ENCODE results near the gene SAG. TPM values are rescaled to one million over a fixed set of nuclear protein-coding genes. Genes with fewer than 3 reads are reported as not detected.

SAG gene
- polyA plus RNA-seq, 1 donor = 0.36 TPM

- Histone ChIP-seq H3K9me3 (ENCODE audit: control insufficient read depth, low read depth, low read length) (no peaks in the 10 kb centered on the region), H3K36me3 (ENCODE audit: control insufficient read depth, insufficient read depth, low read length) (no peaks in the 10 kb centered on the region), H3K27me3 (ENCODE audit: control insufficient read depth, insufficient read depth, low read length) (no peaks in the 10 kb centered on the region), H3K27ac (ENCODE audit: low read length) (peak within 1 kb of the TSS; percentile 41), H3K4me1 (ENCODE audit: control insufficient read depth, insufficient read depth, low read length) (peaks cover 36% of the 10 kb centered on the region), H3K4me3 (ENCODE audit: low read length) (peak within 1 kb of the TSS; percentile 67)
- WGBS (ENCODE audit: insufficient coverage, low lambda C conversion rate) = no CpG with 5 or more reads among the region's 56 CpGs
- DNase-seq = peak in 1 of 2 donors; percentile 77
Measured at GRCh38 chr2:233353769-233354499, 46.3 kb downstream of the SAG start, which contains the start of gene DGKD. DGKD (plus strand) TSS chr2:233354494; CDS start chr2:233354519, 25 bp downstream.

- DNase-seq = no peak
- H3K27ac ChIP-seq (ENCODE audit: low read length) = no peak overlapping the region
- no peaks in the 10 kb centered on the region for H3K36me3 ChIP-seq (ENCODE audit: control insufficient read depth, insufficient read depth, low read length)
- H3K4me3 ChIP-seq (ENCODE audit: low read length) = peak overlapping the region; percentile 35
- no peaks in the 10 kb centered on the region for H3K27me3 ChIP-seq (ENCODE audit: control insufficient read depth, insufficient read depth, low read length)
- peaks cover 30% of the 10 kb centered on the region for H3K4me1 ChIP-seq (ENCODE audit: control insufficient read depth, insufficient read depth, low read length)
- H3K9me3 ChIP-seq (ENCODE audit: control insufficient read depth, low read depth, low read length) = no peaks in the 10 kb centered on the region
- WGBS (ENCODE audit: insufficient coverage, low lambda C conversion rate) = no CpG with 5 or more reads among the region's 77 CpGs
Measured at GRCh38 chr2:233354500-233354924, 46.9 kb downstream of the SAG start.

GRCh38 chr2:233354971-233355574, 47.5 kb downstream of the SAG start:
- no CpG with 5 or more reads among the region's 46 CpGs for WGBS (ENCODE audit: insufficient coverage, low lambda C conversion rate)
- Histone ChIP-seq H3K4me3 (ENCODE audit: low read length) (peak overlapping the region; percentile 67), H3K27ac (ENCODE audit: low read length) (no peak overlapping the region), H3K9me3 (ENCODE audit: control insufficient read depth, low read depth, low read length) (no peaks in the 10 kb centered on the region), H3K36me3 (ENCODE audit: control insufficient read depth, insufficient read depth, low read length) (no peaks in the 10 kb centered on the region), H3K27me3 (ENCODE audit: control insufficient read depth, insufficient read depth, low read length) (no peaks in the 10 kb centered on the region), H3K4me1 (ENCODE audit: control insufficient read depth, insufficient read depth, low read length) (peaks cover 25% of the 10 kb centered on the region)
- peak in 1 of 2 donors; percentile 56 for DNase-seq

GRCh38 chr2:233355916-233356315, 48.3 kb downstream of the SAG start:
- no peak for DNase-seq
- H3K9me3 ChIP-seq (ENCODE audit: control insufficient read depth, low read depth, low read length) = no peaks in the 10 kb centered on the region
- no peaks in the 10 kb centered on the region for H3K27me3 ChIP-seq (ENCODE audit: control insufficient read depth, insufficient read depth, low read length)
- no peak overlapping the region for H3K27ac ChIP-seq (ENCODE audit: low read length)
- no peaks in the 10 kb centered on the region for H3K36me3 ChIP-seq (ENCODE audit: control insufficient read depth, insufficient read depth, low read length)
- H3K4me3 ChIP-seq (ENCODE audit: low read length) = no peak overlapping the region
- peaks cover 19% of the 10 kb centered on the region for H3K4me1 ChIP-seq (ENCODE audit: control insufficient read depth, insufficient read depth, low read length)
- 100% methylated on average over 1 of the region's 10 CpGs for WGBS (ENCODE audit: insufficient coverage, low lambda C conversion rate)

- Histone ChIP-seq H3K36me3 (ENCODE audit: control insufficient read depth, insufficient read depth, low read length) (no peaks in the 10 kb centered on the region), H3K4me3 (ENCODE audit: low read length) (no peak overlapping the region)
Measured at GRCh38 chr2:233356546-233357308, 49.1 kb downstream of the SAG start.

GRCh38 chr2:233358335-233358734, 50.7 kb downstream of the SAG start:
- no peak for DNase-seq
- Histone ChIP-seq H3K9me3 (ENCODE audit: control insufficient read depth, low read depth, low read length) (no peaks in the 10 kb centered on the region), H3K4me1 (ENCODE audit: control insufficient read depth, insufficient read depth, low read length) (peaks cover 20% of the 10 kb centered on the region), H3K27me3 (ENCODE audit: control insufficient read depth, insufficient read depth, low read length) (no peaks in the 10 kb centered on the region), H3K36me3 (ENCODE audit: control insufficient read depth, insufficient read depth, low read length) (no peaks in the 10 kb centered on the region), H3K4me3 (ENCODE audit: low read length) (no peak overlapping the region), H3K27ac (ENCODE audit: low read length) (no peak overlapping the region)
- WGBS (ENCODE audit: insufficient coverage, low lambda C conversion rate) = 91% methylated on average over 4 of the region's 4 CpGs

More at GRCh38 chr2:233356546-233357308, 49.1 kb downstream of the SAG start:
- Histone ChIP-seq H3K27me3 (ENCODE audit: control insufficient read depth, insufficient read depth, low read length) (no peaks in the 10 kb centered on the region), H3K4me1 (ENCODE audit: control insufficient read depth, insufficient read depth, low read length) (peaks cover 21% of the 10 kb centered on the region), H3K27ac (ENCODE audit: low read length) (no peak overlapping the region), H3K9me3 (ENCODE audit: control insufficient read depth, low read depth, low read length) (no peaks in the 10 kb centered on the region)
- DNase-seq = peak in 1 of 2 donors; percentile 24
- no CpG with 5 or more reads among the region's 4 CpGs for WGBS (ENCODE audit: insufficient coverage, low lambda C conversion rate)

- H3K36me3 ChIP-seq (ENCODE audit: control insufficient read depth, insufficient read depth, low read length) = peaks cover 3% of the 10 kb centered on the region
- H3K27me3 ChIP-seq (ENCODE audit: control insufficient read depth, insufficient read depth, low read length) = no peaks in the 10 kb centered on the region
- H3K27ac ChIP-seq (ENCODE audit: low read length) = no peak overlapping the region
- no peak overlapping the region for H3K4me3 ChIP-seq (ENCODE audit: low read length)
- peaks cover 16% of the 10 kb centered on the region for H3K4me1 ChIP-seq (ENCODE audit: control insufficient read depth, insufficient read depth, low read length)
- WGBS (ENCODE audit: insufficient coverage, low lambda C conversion rate) = 83% methylated on average over 2 of the region's 6 CpGs
- H3K9me3 ChIP-seq (ENCODE audit: control insufficient read depth, low read depth, low read length) = no peaks in the 10 kb centered on the region
- no peak for DNase-seq
Measured at GRCh38 chr2:233358947-233359346, 51.3 kb downstream of the SAG start.

- DNase-seq = no peak
- Histone ChIP-seq H3K36me3 (ENCODE audit: control insufficient read depth, insufficient read depth, low read length) (peaks cover 3% of the 10 kb centered on the region), H3K4me1 (ENCODE audit: control insufficient read depth, insufficient read depth, low read length) (peaks cover 16% of the 10 kb centered on the region), H3K4me3 (ENCODE audit: low read length) (no peak overlapping the region), H3K27me3 (ENCODE audit: control insufficient read depth, insufficient read depth, low read length) (no peaks in the 10 kb centered on the region), H3K27ac (ENCODE audit: low read length) (no peak overlapping the region), H3K9me3 (ENCODE audit: control insufficient read depth, low read depth, low read length) (no peaks in the 10 kb centered on the region)
- 92% methylated on average over 2 of the region's 3 CpGs for WGBS (ENCODE audit: insufficient coverage, low lambda C conversion rate)
Measured at GRCh38 chr2:233359823-233360222, 52.2 kb downstream of the SAG start.

GRCh38 chr2:233360771-233361176, 53.2 kb downstream of the SAG start:
- H3K4me1 ChIP-seq (ENCODE audit: control insufficient read depth, insufficient read depth, low read length) = peaks cover 12% of the 10 kb centered on the region
- peak overlapping the region; percentile 25 for H3K27ac ChIP-seq (ENCODE audit: low read length)
- DNase-seq = peak; percentile 24 to 43
- no peaks in the 10 kb centered on the region for H3K9me3 ChIP-seq (ENCODE audit: control insufficient read depth, low read depth, low read length)
- WGBS (ENCODE audit: insufficient coverage, low lambda C conversion rate) = no CpG with 5 or more reads among the region's 4 CpGs
- peaks cover 3% of the 10 kb centered on the region for H3K36me3 ChIP-seq (ENCODE audit: control insufficient read depth, insufficient read depth, low read length)
- H3K4me3 ChIP-seq (ENCODE audit: low read length) = no peak overlapping the region
- no peaks in the 10 kb centered on the region for H3K27me3 ChIP-seq (ENCODE audit: control insufficient read depth, insufficient read depth, low read length)

GRCh38 chr2:233361297-233361696, 53.7 kb downstream of the SAG start:
- Histone ChIP-seq H3K27ac (ENCODE audit: low read length) (peak overlapping the region; percentile 25), H3K27me3 (ENCODE audit: control insufficient read depth, insufficient read depth, low read length) (no peaks in the 10 kb centered on the region), H3K36me3 (ENCODE audit: control insufficient read depth, insufficient read depth, low read length) (peaks cover 3% of the 10 kb centered on the region), H3K4me3 (ENCODE audit: low read length) (no peak overlapping the region), H3K9me3 (ENCODE audit: control insufficient read depth, low read depth, low read length) (no peaks in the 10 kb centered on the region), H3K4me1 (ENCODE audit: control insufficient read depth, insufficient read depth, low read length) (peaks cover 12% of the 10 kb centered on the region)
- peak in 1 of 2 donors; percentile 67 for DNase-seq
- no CpG with 5 or more reads among the region's 7 CpGs for WGBS (ENCODE audit: insufficient coverage, low lambda C conversion rate)

All from large intestine (tissue), 3 donors.